ENCODE data around the gene VCPKMT.

VCPKMT gene

DNA sequence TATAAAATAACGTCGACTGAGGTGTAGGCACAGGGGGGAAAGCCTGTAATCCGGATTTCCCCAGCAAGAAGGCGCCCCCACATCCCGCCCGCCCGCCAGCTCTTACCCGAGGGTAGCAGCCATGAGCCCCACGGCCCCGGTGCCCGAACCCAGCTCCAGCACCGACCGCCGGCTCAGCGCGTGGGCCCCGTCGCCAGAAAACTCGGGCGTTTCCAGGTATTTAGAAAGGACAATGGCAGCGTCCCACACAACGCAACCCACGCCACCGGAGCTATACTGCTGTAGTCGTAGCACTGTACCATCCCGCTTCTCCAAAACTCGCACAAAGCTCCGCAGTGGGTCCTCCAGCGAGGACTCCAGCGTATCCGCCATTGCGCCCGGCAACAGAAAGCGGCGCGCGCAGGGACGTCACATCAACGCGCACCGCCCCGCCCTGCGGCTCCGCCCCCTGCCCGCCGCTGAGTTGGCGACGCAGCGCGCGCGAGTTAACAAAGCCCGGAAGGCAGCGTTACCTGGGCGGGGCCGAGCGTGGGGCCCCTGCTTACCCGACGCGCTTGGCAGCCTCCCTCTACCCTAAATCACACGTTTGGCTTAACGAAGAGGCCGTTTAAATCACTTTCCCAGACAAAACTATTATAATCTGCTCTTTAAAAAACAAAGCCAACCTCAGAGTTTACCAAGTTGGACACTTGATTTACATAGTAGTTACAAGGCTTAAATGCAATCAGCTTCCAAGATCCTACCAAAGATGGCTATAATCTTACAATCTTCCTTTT is at the start of gene VCPKMT:
VCPKMT (minus strand) TSS at position 392 of the 776 bp plus-strand sequence; CDS start at position 372, 20 bp downstream.
- Mint-ChIP-seq H3K27me3 (no peaks in the 10 kb centered on the region), H3K4me1 (ENCODE audit: low read depth) (peaks cover 28% of the 10 kb centered on the region), H3K27ac (peak within 1 kb of the TSS; percentile 96), H3K9me3 (ENCODE audit: low read depth) (no peaks in the 10 kb centered on the region), H3K36me3 (peaks cover 8% of the 10 kb centered on the region), H3K4me3 (peak within 1 kb of the TSS; percentile 92)

DNA sequence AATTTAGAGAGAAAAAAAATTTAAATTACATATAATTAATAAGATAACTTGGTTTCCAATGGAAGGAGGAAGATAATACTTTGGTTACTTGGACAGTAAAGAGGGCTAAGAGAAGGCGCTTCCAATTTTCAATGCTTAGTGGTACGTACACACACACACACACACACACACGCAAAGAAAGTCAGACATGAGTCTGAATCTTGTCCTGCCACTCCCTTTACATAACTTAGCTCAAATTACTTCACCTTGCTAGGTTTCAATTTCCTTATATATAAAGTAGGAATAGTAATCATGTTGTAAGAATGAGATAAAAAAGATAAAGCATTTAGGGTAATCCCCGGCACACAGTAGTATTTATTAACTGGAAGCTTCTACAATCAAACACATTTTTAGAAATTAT is 39.7 kb upstream of the VCPKMT start:
- Mint-ChIP-seq H3K4me3 (no peak overlapping the region), H3K9me3 (ENCODE audit: low read depth) (no peaks in the 10 kb centered on the region), H3K27me3 (no peaks in the 10 kb centered on the region), H3K27ac (no peak overlapping the region), H3K4me1 (ENCODE audit: low read depth) (no peaks in the 10 kb centered on the region), H3K36me3 (peaks cover 13% of the 10 kb centered on the region)

DNA sequence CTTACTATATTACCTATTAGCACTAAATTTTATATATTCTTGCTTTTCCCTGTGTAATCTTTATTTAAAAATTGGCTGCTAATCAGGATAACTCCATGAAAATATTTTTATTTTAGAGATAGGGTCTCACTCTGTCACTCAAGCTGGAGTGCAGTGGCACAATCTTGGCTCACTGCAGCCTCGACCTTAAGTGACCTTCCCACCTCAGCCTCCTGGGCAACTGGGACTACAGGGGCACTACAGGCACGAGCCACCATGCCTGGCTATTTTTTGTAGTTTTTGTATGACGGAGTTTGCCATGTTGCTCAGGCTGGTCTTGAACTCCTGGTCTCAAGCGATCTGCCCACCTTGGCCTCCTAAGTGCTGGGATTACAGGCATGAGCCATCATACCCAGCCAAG is 32.4 kb upstream of the VCPKMT start:
- Mint-ChIP-seq H3K36me3 (peaks cover 14% of the 10 kb centered on the region), H3K4me3 (no peak overlapping the region), H3K9me3 (ENCODE audit: low read depth) (no peaks in the 10 kb centered on the region)

DNA sequence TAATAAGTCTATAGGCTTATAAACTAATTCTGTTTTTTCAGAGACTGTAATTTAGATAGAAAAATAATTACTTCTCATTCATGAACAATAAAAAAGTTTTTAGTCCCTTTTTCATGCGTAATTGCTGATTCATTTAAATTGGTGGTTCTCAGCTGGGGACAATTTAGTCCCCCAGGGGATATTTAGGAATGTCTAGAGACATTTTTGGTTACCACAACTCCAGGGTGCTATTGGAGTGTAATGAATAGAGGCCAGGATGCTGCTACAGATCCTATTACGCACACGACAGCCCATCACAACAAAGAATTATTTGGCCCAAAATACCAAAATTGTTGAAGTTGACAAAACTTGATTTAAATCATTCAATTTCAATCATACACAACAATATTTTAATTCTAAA is 22.8 kb upstream of the VCPKMT start:
- no peak overlapping the region for H3K27ac Mint-ChIP-seq
- H3K4me1 Mint-ChIP-seq (ENCODE audit: low read depth): no peaks in the 10 kb centered on the region
- peaks cover 8% of the 10 kb centered on the region for H3K36me3 Mint-ChIP-seq
- no peaks in the 10 kb centered on the region for H3K27me3 Mint-ChIP-seq
- no peak overlapping the region for H3K4me3 Mint-ChIP-seq
- no peaks in the 10 kb centered on the region for H3K9me3 Mint-ChIP-seq (ENCODE audit: low read depth)

More for the DNA sequence above, 32.4 kb upstream of the VCPKMT start:
- Mint-ChIP-seq H3K4me1 (ENCODE audit: low read depth) (no peaks in the 10 kb centered on the region), H3K27me3 (no peaks in the 10 kb centered on the region), H3K27ac (no peak overlapping the region)

DNA sequence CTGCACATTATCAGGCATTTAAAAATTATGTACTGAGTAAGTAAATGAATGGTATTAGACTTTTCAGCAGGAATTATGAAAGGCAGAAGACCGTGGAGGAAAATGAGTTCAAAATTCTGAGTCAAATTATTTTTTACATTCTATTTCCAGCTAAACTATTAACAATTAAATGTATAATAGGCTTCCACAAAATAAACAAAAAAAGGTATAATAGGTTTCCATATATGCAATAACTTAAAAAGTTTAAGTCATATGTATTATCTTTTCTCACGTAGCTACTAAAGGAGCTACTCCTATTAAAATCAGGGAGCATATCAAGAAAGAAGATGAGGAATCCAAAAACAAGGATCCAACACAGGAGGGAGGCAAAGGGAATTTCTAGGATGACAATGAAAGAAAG is 11.4 kb upstream of the VCPKMT start:
- no peaks in the 10 kb centered on the region for H3K27me3 Mint-ChIP-seq
- H3K9me3 Mint-ChIP-seq (ENCODE audit: low read depth): no peaks in the 10 kb centered on the region
- no peak overlapping the region for H3K4me3 Mint-ChIP-seq
- peaks cover 21% of the 10 kb centered on the region for H3K36me3 Mint-ChIP-seq
- no peak overlapping the region for H3K27ac Mint-ChIP-seq
- no peaks in the 10 kb centered on the region for H3K4me1 Mint-ChIP-seq (ENCODE audit: low read depth)

DNA sequence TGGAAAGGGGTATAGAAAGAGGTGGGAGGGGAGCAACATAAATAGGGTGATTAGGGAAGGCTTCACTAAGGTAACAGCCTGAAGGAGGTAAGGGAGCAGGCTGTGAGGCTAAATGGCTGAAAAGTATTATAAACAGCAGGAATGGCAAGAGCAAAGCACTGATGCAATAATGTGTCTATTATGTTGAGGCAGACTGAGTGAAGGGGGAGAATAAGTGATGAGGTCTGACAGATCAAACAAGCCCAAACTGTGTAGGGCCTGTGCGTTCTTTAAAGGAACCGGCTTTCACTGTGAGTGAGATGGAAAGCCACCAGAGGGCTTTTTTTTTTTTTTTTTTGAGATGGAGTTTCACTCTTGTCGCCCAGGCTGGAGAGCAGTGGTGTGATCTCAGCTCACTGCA is 6.7 kb upstream of the VCPKMT start:
- Mint-ChIP-seq H3K27me3 (no peaks in the 10 kb centered on the region), H3K27ac (peak overlapping the region; percentile 4)

DNA sequence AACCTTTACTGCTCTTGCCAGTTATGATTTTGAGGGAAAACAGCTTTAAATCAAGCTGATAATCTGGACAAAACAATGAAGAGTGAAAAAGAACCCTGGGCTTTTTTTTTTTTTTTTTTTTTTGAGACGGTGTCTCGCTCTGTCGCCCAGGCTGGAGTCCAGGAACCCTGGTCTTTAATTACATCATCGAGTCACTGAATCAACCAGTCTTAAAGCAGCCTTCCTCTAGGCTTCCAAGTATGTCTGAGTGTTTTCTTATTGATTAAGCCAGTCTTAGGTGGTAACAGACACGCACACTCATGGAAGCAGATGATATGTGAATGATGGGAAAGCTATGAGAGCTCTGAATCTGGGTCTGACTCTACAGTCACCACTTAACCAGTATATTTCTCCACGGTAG is 5.9 kb upstream of the VCPKMT start:
- Mint-ChIP-seq H3K27me3 (no peaks in the 10 kb centered on the region), H3K4me1 (ENCODE audit: low read depth) (peaks cover 2% of the 10 kb centered on the region), H3K9me3 (ENCODE audit: low read depth) (no peaks in the 10 kb centered on the region), H3K36me3 (peaks cover 15% of the 10 kb centered on the region), H3K4me3 (no peak overlapping the region), H3K27ac (no peak overlapping the region)

More for the DNA sequence above, 6.7 kb upstream of the VCPKMT start:
- H3K36me3 Mint-ChIP-seq: peaks cover 18% of the 10 kb centered on the region
- H3K4me1 Mint-ChIP-seq (ENCODE audit: low read depth): no peaks in the 10 kb centered on the region
- no peaks in the 10 kb centered on the region for H3K9me3 Mint-ChIP-seq (ENCODE audit: low read depth)
- no peak overlapping the region for H3K4me3 Mint-ChIP-seq

DNA sequence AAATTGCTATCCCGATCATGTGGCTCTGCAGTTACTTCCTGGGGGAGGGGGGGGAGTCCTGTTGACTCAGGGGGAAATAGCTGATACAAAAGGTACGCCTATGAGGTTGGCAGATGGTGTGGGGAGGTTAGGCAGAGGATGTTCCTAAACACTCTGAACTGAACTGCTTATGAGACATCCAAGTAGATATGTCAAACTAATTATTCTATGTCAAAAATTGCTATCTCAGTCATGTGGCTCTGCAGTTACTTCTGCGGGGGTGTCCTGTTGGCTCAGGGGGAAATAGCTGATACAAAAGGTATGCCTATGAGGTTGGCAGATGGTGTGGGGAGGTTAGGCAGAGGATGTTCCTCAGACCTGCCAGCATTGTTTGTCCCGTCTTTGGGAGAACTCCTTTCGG is 5.1 kb upstream of the VCPKMT start:
- Mint-ChIP-seq H3K27ac (no peak overlapping the region), H3K36me3 (peaks cover 13% of the 10 kb centered on the region), H3K4me1 (ENCODE audit: low read depth) (peaks cover 8% of the 10 kb centered on the region), H3K9me3 (ENCODE audit: low read depth) (no peaks in the 10 kb centered on the region), H3K4me3 (no peak overlapping the region), H3K27me3 (no peaks in the 10 kb centered on the region)

DNA sequence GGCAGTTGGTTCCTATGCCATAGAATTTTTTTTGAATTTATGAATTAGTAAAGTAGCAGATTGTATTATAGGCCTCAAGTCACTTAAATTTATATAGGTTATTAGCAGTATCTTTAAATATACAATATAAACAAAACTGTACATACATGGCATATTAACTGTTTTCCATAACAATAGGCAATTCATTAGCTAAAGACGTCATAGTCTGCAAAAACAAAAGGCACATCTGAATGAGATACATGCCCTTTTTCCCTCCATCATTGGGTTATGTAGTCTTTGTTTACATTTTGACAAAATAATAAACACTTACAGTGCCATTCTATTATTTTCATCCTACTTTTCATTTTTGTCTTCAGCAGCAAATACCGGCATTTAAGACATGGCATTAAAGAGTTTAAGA is 1.1 kb upstream of the VCPKMT start:
- Mint-ChIP-seq H3K4me1 (ENCODE audit: low read depth) (peaks cover 28% of the 10 kb centered on the region), H3K9me3 (ENCODE audit: low read depth) (no peaks in the 10 kb centered on the region), H3K36me3 (peaks cover 8% of the 10 kb centered on the region), H3K27me3 (no peaks in the 10 kb centered on the region), H3K4me3 (no peak overlapping the region), H3K27ac (no peak overlapping the region)

DNA sequence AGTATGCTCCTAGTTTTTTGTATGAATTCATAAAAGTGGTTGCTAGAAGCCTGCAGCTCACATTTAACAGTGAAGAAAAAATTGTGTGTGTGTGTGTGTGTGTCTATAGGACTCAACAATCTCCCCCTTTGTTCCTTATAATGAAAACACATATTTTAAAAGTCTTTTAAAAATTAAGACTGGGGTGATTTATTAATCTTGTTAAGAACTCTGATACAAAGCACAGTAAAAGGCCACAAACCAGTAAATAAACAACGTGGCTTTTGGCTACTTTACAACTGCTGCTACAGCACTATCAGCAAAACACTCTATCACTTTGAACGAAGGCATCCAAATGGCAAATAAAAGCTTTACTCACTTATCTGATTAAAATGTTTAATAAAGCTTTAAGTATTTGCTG is 594 bp upstream of the VCPKMT start:
- Mint-ChIP-seq H3K36me3 (peaks cover 8% of the 10 kb centered on the region), H3K4me1 (ENCODE audit: low read depth) (peaks cover 28% of the 10 kb centered on the region), H3K4me3 (peak overlapping the region; percentile 92), H3K9me3 (ENCODE audit: low read depth) (no peaks in the 10 kb centered on the region), H3K27me3 (no peaks in the 10 kb centered on the region), H3K27ac (peak overlapping the region; percentile 96)

DNA sequence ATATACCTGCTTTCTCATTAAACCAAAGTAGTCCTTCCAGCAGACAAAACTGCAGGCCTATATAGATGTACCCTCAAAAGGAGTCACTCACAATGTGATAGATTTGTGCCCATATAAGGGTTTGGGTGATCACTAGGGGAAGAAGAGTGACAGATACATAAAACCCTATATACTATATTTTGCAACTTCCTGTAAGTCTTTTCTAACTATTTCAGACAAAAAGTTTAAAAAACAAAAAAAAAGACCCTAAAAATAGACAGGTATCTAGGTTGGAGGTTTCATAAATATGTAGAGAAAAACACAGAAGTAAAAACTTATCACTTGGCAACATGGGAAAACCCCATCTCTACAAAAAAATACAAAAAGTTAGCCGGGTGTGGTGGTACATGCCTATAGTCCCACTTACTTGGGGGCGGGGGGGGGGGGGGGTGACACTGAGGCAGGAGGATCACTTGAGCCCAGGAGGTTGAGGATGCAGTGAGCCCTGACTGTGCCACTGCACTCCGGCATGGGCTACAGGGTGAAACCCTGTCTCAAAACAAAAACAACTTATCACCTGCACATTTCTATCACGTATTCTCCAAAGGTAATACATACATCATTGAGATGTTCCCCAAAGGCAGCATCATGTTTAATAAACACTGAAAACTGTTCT is 2.9 kb downstream of the VCPKMT start:
- peaks cover 9% of the 10 kb centered on the region for H3K36me3 Mint-ChIP-seq
- H3K9me3 Mint-ChIP-seq (ENCODE audit: low read depth): no peaks in the 10 kb centered on the region
- H3K4me3 Mint-ChIP-seq: peak overlapping the region; percentile 78
- H3K27ac Mint-ChIP-seq: peak overlapping the region; percentile 50
- H3K4me1 Mint-ChIP-seq (ENCODE audit: low read depth): peaks cover 38% of the 10 kb centered on the region
- no peaks in the 10 kb centered on the region for H3K27me3 Mint-ChIP-seq

DNA sequence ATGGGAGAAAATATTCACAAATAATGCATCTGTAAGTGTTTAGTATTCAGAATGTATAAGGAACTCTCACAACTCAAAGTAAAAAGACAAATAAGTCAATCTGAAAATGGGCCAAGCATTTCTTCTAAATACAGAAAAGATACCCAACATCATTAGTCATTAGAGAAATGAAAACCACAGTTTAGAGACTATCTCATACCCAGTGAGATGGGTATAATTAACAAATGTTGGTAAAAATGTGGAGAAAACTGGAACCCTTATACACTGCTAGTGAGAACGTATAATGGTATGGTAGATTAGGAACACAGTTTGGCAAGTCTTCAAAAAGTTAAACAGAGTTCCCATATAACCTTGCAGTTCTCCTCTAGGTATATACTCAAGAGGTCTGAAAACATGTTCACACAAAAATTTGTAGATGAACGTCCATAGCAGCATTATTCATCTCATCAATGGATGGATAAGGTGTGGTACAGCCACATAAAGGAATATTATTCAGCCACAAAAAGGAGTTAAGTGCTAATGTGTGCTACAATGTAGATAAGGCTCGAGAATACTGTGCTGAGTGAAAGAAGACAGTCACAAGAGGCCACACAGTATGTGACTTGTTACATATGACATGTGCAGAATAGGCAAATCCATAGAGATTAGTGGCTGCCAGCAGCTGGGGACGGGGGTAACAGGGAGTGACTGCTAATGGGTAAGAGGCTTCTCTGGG is 5.9 kb downstream of the VCPKMT start:
- Mint-ChIP-seq H3K4me1 (ENCODE audit: low read depth) (peaks cover 28% of the 10 kb centered on the region), H3K9me3 (ENCODE audit: low read depth) (no peaks in the 10 kb centered on the region), H3K27me3 (no peaks in the 10 kb centered on the region), H3K4me3 (no peak overlapping the region), H3K36me3 (peaks cover 9% of the 10 kb centered on the region), H3K27ac (peak overlapping the region; percentile 70)

DNA sequence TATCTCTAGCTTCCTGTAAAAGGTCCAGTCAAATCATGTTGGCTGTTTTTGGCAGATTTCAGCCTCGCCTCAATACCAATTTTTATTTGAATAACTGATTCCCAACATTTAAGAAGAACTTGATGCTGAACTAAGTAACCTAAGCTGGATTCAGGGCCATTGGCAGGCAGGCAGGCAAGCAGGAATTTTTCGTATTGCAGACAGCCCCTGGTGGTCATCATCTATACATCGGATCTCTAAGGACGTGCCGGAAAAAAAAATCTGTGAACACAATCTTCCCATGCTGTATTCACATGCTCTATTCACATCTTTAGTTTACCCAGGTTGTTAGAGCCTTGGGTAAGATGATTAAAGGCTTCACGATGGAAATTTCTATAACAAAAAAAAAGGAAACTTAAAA is 7.0 kb downstream of the VCPKMT start:
- Mint-ChIP-seq H3K27me3 (no peaks in the 10 kb centered on the region), H3K27ac (peak overlapping the region; percentile 12), H3K4me3 (no peak overlapping the region), H3K4me1 (ENCODE audit: low read depth) (peaks cover 30% of the 10 kb centered on the region), H3K36me3 (peaks cover 9% of the 10 kb centered on the region), H3K9me3 (ENCODE audit: low read depth) (no peaks in the 10 kb centered on the region)

DNA sequence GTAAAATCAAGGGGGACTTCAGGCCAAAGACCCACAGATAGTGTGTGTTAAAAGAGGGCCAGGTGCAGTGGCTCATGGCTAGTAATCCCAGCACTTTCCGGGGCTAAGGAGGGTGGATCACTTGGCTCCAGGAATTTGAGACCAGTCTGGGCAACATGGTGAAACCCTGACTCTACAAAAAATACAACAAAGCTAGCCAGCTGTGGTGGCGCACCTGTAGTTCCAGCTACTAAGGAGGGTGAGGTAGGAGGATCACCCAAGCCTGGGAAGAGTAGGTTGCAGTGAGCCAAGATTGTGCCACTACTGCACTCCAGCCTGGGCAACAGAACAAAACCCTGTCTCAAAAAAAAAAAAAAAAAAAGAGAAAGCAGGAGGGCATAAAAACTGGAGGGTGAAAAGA is 8.5 kb downstream of the VCPKMT start:
- Mint-ChIP-seq H3K36me3 (peaks cover 6% of the 10 kb centered on the region), H3K4me1 (ENCODE audit: low read depth) (peaks cover 32% of the 10 kb centered on the region), H3K4me3 (no peak overlapping the region), H3K27ac (peak overlapping the region; percentile 28), H3K27me3 (no peaks in the 10 kb centered on the region), H3K9me3 (ENCODE audit: low read depth) (no peaks in the 10 kb centered on the region)

DNA sequence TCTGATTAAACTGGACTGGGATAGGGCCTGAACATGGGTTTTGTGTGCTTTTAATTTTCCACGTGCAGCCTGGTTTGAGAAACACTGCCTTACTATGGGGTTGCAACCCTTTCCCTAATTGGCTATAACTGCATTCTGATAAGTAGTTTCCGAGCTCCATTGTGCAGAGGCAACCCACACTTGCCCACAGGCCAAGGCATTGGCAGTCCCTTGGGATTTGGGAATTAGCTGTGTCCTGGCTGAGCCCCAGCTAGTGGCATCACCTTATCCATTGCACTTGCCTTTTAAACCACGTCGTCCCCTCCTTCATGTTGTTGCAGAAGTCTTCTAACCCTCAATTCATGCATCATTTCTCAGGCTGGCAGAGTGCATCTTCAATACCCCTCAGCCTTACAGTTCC is 10.2 kb downstream of the VCPKMT start:
- no peaks in the 10 kb centered on the region for H3K9me3 Mint-ChIP-seq (ENCODE audit: low read depth)
- peak overlapping the region; percentile 43 for H3K27ac Mint-ChIP-seq
- H3K36me3 Mint-ChIP-seq: peaks cover 6% of the 10 kb centered on the region
- H3K4me3 Mint-ChIP-seq: no peak overlapping the region
- no peaks in the 10 kb centered on the region for H3K27me3 Mint-ChIP-seq
- H3K4me1 Mint-ChIP-seq (ENCODE audit: low read depth): peaks cover 35% of the 10 kb centered on the region

All from activated naive CD8-positive, alpha-beta T cell (primary cell).